Aorta (tissue), 5 donors: ENCODE measurements around the gene RUNX2. TPM values are rescaled to one million over a fixed set of nuclear protein-coding genes. Genes with fewer than 3 reads are reported as not detected.

Source experiments
- ATAC-seq: fragments of 200-7000 bp; cut with Tn5 transposase; one replicate; pipeline ENCODE4 v1.9.1; 2022; ENCODE audit warnings: moderate library complexity; ENCODE audit not compliant: low FRiP score
- DNase-seq, 2 donors: peaks; one replicate each; pipeline ENCODE4 v3.0.0-alpha.2; 2020
- H3K27ac ChIP-seq, 2 donors: one replicate each; pipeline ENCODE4 v1.5.1; 2013; ENCODE audit warnings: low read length in 2 of 2, mild to moderate bottlenecking in 2 of 2, moderate library complexity in 2 of 2, control low read depth in 1 of 2, inconsistent platforms in 1 of 2, low read depth in 1 of 2
- H3K27me3 ChIP-seq, 2 donors: one replicate each; pipeline ENCODE4 v1.6.1; 2013; ENCODE audit warnings: control low read depth in 1 of 2, low read length in 1 of 2, mild to moderate bottlenecking in 1 of 2, moderate library complexity in 1 of 2; ENCODE audit not compliant: insufficient read depth in 2 of 2, control insufficient read depth in 1 of 2
- H3K36me3 ChIP-seq, 2 donors: one replicate each; pipeline ENCODE4 v1.6.1; 2013; ENCODE audit warnings: control low read depth in 1 of 2, low read length in 1 of 2, mild to moderate bottlenecking in 1 of 2; ENCODE audit not compliant: insufficient read depth in 2 of 2, control insufficient read depth in 1 of 2
- H3K4me1 ChIP-seq, 2 donors: one replicate each; pipeline ENCODE4 v1.6.1; 2013; ENCODE audit warnings: low read length in 2 of 2, control low read depth in 1 of 2, mild to moderate bottlenecking in 1 of 2, moderate library complexity in 1 of 2; ENCODE audit not compliant: insufficient read depth in 2 of 2, control insufficient read depth in 1 of 2
- H3K4me3 ChIP-seq, 2 donors: one replicate each; pipeline ENCODE4 v1.5.1; 2013; ENCODE audit warnings: low read length in 2 of 2, control low read depth in 1 of 2, mild to moderate bottlenecking in 1 of 2
- H3K9me3 ChIP-seq: one replicate; pipeline ENCODE4 v1.6.1; 2013; ENCODE audit warnings: mild to moderate bottlenecking, low read length; ENCODE audit not compliant: control insufficient read depth
- WGBS, 2 donors: extraction: QIAGEN DNeasy Blood & Tissue Kit; methylation state at CpG; one replicate each; pipeline ENCODE4 v1.1.7; 2013; 5-methylcytosine and 5-hydroxymethylcytosine counted together
- intact Hi-C, 2 donors: fragments of 100-400 bp; cut with DNase I; formaldehyde crosslinking; loops; one replicate each; pipeline versions ENCODE4 v1.14.2 to v1.15.0; 2022
- polyA plus RNA-seq, 2 donors: library from polyadenylated mRNA; stranded (reverse); fragments of 200-250 nt; gene quantifications; one replicate each; pipeline ENCODE4 v1.2.3, GENCODE V29; 2013
- total RNA-seq, 2 donors: library from RNA; stranded (reverse); fragmentation: NEBNext Ultra II Directional; extraction: Animal tissue kit (Norgen Biotek cat#: 25700); gene quantifications; one replicate each; pipeline ENCODE4 v1.2.1, GENCODE V29; 2021
- donor health status: healthy with polysubstance abuse.
- donor health status: Bipolar disorder and iron deficiency.
- donor health status: DM: no; HTN: no; CAD: no.
- donor health status: DM: no; HTN: no; CAD: no.
- donor health status: DM: yes; HTN: yes; CAD: no.

The RUNX2 gene
- total and polyA plus RNA-seq, 4 donors = 1.0 to 5.4 (median 1.9) TPM

GRCh38 chr6:45366534-45366933 is 38.4 kb downstream of the RUNX2 start:
- Histone ChIP-seq H3K4me1 (no peaks in the 10 kb centered on the region), H3K36me3 (no peaks in the 10 kb centered on the region), H3K4me3 (no peak overlapping the region), H3K27me3 (no peaks in the 10 kb centered on the region), H3K27ac (no peak overlapping the region), H3K9me3 (no peaks in the 10 kb centered on the region)
- ATAC-seq (no peak), DNase-seq (no peak)
- WGBS, 2 donors = 98 to 100% methylated on average over 1 of the region's 1 CpG
- intact Hi-C loops = no loop called here

DNA sequence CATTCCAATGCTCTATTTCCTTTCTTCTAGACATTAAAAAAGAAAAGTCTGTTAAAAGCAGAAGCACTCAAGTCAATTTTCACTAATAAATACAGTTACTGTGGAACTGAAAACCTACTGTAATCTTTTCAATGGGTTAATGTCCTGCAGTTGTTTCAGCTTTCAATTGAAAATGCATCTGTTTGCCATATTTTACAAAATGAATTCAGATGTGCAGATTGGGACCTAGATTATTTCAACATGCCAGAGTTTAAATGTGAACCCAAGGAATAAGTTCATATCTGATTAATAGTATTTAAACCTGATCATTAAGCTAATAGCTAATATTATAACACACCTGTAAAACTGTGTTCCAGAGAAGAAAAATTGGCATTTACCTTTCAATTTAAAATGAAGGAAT is 39.9 kb downstream of the RUNX2 start:
- DNase-seq = no peak
- no peaks in the 10 kb centered on the region for H3K27me3 ChIP-seq
- H3K4me1 ChIP-seq = no peaks in the 10 kb centered on the region
- no peaks in the 10 kb centered on the region for H3K36me3 ChIP-seq
- H3K27ac ChIP-seq = no peak overlapping the region
- H3K4me3 ChIP-seq = no peak overlapping the region
- H3K9me3 ChIP-seq = no peaks in the 10 kb centered on the region
- no peak for ATAC-seq
- intact Hi-C loops = no loop called here

GRCh38 chr6:45369870-45370269 is 41.7 kb downstream of the RUNX2 start:
- H3K27me3 ChIP-seq = no peaks in the 10 kb centered on the region
- no peaks in the 10 kb centered on the region for H3K4me1 ChIP-seq
- ATAC-seq (no peak), DNase-seq (no peak)
- H3K4me3 ChIP-seq = no peak overlapping the region
- no peak overlapping the region for H3K27ac ChIP-seq
- H3K9me3 ChIP-seq = no peaks in the 10 kb centered on the region
- WGBS, 2 donors = 97% methylated on average over 1 of the region's 1 CpG
- intact Hi-C loops = no loop called here
- no peaks in the 10 kb centered on the region for H3K36me3 ChIP-seq

DNA sequence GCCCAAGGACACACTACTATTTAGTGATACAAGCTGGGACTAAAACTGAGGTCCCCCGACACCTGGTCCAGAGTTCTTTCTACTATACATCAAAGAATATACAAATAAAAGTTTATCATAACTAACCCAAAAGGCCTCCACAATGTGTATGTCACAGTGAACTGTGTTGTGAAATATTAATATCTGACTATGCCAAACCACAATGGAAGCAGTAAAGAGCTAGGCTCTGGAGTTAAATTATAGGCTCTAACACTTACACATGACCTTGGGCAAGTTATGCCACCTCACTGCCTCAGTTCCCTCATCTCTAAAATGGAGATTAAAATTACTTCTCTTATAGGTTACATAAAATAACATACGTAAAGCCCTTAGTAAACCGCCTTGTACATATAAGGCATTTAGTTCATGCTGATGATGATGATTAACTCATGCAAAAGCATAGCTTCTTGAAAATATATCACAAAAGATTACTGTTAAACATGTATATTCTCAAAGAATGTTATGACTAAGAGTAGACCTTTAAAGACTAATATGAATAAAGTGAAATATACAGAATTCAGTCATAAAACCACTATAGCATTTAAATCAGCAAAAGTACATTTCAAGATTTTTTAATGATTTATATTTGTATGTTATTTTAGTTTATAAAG is 43.9 kb downstream of the RUNX2 start:
- H3K4me3 ChIP-seq = no peak overlapping the region
- H3K4me1 ChIP-seq = no peaks in the 10 kb centered on the region
- no peaks in the 10 kb centered on the region for H3K36me3 ChIP-seq
- ATAC-seq (no peak), DNase-seq (no peak)
- no peaks in the 10 kb centered on the region for H3K9me3 ChIP-seq
- H3K27me3 ChIP-seq = no peaks in the 10 kb centered on the region
- no peak overlapping the region for H3K27ac ChIP-seq
- intact Hi-C loops = no loop called here
- WGBS, 2 donors = 97% methylated on average over 3 of the region's 3 CpGs

- intact Hi-C loops = no loop called here
- 87 to 89% methylated on average over 3 of the region's 3 CpGs for WGBS, 2 donors
These were observed 47.3 kb downstream of the RUNX2 start for GRCh38 chr6:45375449-45375848.

GRCh38 chr6:45376310-45377042 is 48.3 kb downstream of the RUNX2 start:
- Histone ChIP-seq H3K4me3 (peak overlapping the region; percentile 67 to 94), H3K27me3 (no peaks in the 10 kb centered on the region), H3K9me3 (no peaks in the 10 kb centered on the region), H3K36me3 (no peaks in the 10 kb centered on the region), H3K27ac (no peak overlapping the region), H3K4me1 (no peaks in the 10 kb centered on the region)
- intact Hi-C loops = no loop called here
- ATAC-seq (no peak), DNase-seq (no peak)
- WGBS, 2 donors = 11 to 12% methylated on average over 11 of the region's 11 CpGs

More at GRCh38 chr6:45375449-45375848, 47.3 kb downstream of the RUNX2 start:
- DNase-seq (no peak), ATAC-seq (no peak)
- Histone ChIP-seq H3K36me3 (no peaks in the 10 kb centered on the region), H3K4me1 (no peaks in the 10 kb centered on the region), H3K4me3 (no peak overlapping the region), H3K27me3 (no peaks in the 10 kb centered on the region), H3K9me3 (no peaks in the 10 kb centered on the region), H3K27ac (no peak overlapping the region)

- H3K9me3 ChIP-seq = no peaks in the 10 kb centered on the region
- DNase-seq (no peak), ATAC-seq (peak; percentile 5)
- WGBS, 2 donors = 1% methylated on average over 21 of the region's 21 CpGs
- no peaks in the 10 kb centered on the region for H3K27me3 ChIP-seq
- peak overlapping the region; percentile 55 to 80 for H3K27ac ChIP-seq
- no peaks in the 10 kb centered on the region for H3K36me3 ChIP-seq
- H3K4me1 ChIP-seq = no peaks in the 10 kb centered on the region
- intact Hi-C loops = no loop called here
- peak overlapping the region; percentile 67 to 94 for H3K4me3 ChIP-seq
These were observed 49.0 kb downstream of the RUNX2 start for GRCh38 chr6:45377043-45377553.

- H3K27ac ChIP-seq = peak within 1 kb of the TSS; percentile 80 to 81
- WGBS, 2 donors = 0 to 1% methylated on average over 72 to 75 of the region's 75 CpGs
- no peaks in the 10 kb centered on the region for H3K27me3 ChIP-seq
- intact Hi-C loops = no loop called here
- H3K9me3 ChIP-seq = no peaks in the 10 kb centered on the region
- DNase-seq = peak; percentile 94 to 97
- H3K36me3 ChIP-seq = no peaks in the 10 kb centered on the region
- no peaks in the 10 kb centered on the region for H3K4me1 ChIP-seq
- peak within 1 kb of the TSS; percentile 67 to 94 for H3K4me3 ChIP-seq
- peak; percentile 99 for ATAC-seq
These were observed 49.6 kb downstream of the RUNX2 start, which contains the start of gene SUPT3H for GRCh38 chr6:45377554-45378333. Gene SUPT3H (minus strand): TSS chr6:45377934.
